ENCODE data around the gene NCOA5. TPM values are rescaled to one million over a fixed set of nuclear protein-coding genes. Genes with fewer than 3 reads are reported as not detected.
A peak's percentile ranks its signal among the peaks of the same experiment; 100 is the strongest.

Gene NCOA5
- total RNA-seq (2014; rRNA removed; shearing (Covaris generic)), result 22.8 and 24.6 TPM in 2 replicates
- polyA plus RNA-seq (2016; fragmentation: Nextera tagmentation; extraction: Ambion mirVana), result 8.4 and 10.1 TPM in 2 replicates
- long read RNA-seq, partial matches to known transcripts, result 0 of 4 reads
- long read RNA-seq, other reads (novel, unspliced or antisense), result 3 of 4 reads

DNA sequence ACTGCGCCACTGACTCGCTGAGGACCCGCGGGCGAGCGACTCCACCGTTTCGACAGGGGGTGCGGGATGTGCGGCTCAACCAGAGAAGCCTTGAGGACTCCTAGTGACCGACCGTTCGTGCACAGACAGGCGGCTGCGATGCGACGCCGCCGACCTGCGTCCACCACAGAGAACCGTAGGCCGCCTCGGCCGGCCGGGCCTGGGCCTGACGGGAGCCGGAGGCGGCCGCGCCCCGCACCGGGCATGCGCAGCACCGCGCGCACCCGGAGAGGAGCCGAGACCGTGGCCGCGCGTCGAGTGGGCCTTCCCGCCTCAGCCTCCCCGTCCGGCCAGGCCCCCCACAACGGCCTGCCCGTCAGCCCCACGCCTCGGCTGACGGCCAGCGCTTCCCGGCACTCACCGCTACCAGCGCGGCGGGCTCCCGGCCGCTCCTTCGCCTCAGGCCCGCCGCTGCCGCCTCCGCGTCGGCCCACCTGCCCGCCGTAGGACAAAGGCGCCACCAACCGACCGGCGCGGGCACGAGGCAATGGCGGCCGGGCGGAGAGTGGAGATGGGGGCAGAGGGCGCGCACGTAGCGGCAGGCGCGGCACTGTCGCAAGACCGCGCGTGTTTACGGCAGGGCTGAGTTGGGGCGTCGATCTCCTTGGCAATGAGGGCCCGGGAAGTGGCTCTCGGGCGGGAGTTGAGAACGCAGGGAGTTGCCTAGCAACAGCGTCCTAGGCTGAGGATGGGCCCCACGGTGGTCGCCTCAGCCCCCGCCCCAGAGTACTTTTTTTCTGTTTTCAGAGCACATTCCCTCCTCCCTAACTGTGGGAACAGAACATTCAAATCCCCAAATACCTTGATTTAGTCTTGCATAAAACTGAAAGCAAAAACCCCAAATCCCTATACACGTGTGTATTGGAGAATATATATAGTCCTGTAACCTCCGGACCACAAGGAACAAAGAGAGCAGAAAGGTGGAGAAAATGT lies at the start of gene NCOA5:
Gene NCOA5, minus strand, starts transcription at position 546 of the 972 bp plus-strand sequence. CDS start 10,538 bp downstream, outside the sequence.
- Mint-ChIP-seq H3K4me3 (peak within 1 kb of the TSS; percentile 93), H3K9me3 (peaks cover 8% of the 10 kb centered on the region; the same call in 2 of the 3 replicates), H3K36me3 (ENCODE audit: low read depth) (peaks cover 2% of the 10 kb centered on the region; the same call in 1 of the 3 replicates), H3K27me3 (ENCODE audit: insufficient read depth, low read depth, poor library complexity) (no peaks in the 10 kb centered on the region), H3K27ac (peak within 1 kb of the TSS; percentile 95), H3K4me1 (peaks cover 28% of the 10 kb centered on the region)
- Histone ChIP-seq H3K4me2 (peak within 1 kb of the TSS; percentile 99), H3F3A (replicated peaks; ENCODE audit: low read depth) (0 out of 2 replicates have a peak, but pooled peaks cover 3% of the 10 kb centered on the region), H4K20me1 (replicated peaks; ENCODE audit: insufficient read depth) (peaks cover 39% of the 10 kb centered on the region), H3K27me3 (ENCODE audit: insufficient read depth) (peaks cover 12% of the 10 kb centered on the region), H3K79me2 (replicated peaks; ENCODE audit: insufficient read depth) (peaks cover 45% of the 10 kb centered on the region), H3K9me2 (ENCODE audit: insufficient read depth) (peaks cover 4% of the 10 kb centered on the region; the same call in 1 of the 2 replicates), H3K36me3 (ENCODE audit: insufficient read depth) (no peaks in the 10 kb centered on the region), H3K4me1 (ENCODE audit: insufficient read depth) (peaks cover 15% of the 10 kb centered on the region), H2AFZ (no peak within 1 kb of the TSS), H3K4me3 (peak within 1 kb of the TSS; percentile 91), H3K27ac (ENCODE audit: low read depth) (peak within 1 kb of the TSS; percentile 94; the same call in 1 of the 2 replicates)
- DNase-seq (ENCODE audit: low spot score), result peak; percentile 97
- TF ChIP-seq JUNB (IDR thresholded peaks at IDR 0.05; ENCODE audit: unreplicated experiment) (no peak), NANOG (IDR thresholded peaks at IDR 0.05; ENCODE audit: borderline replicate concordance) (no peak), POLR2AphosphoS5 (IDR thresholded peaks at IDR 0.05; ENCODE audit: low read depth) (peak; percentile 94), ZNF114 (CRISPR knock-in tag; IDR thresholded peaks at IDR 0.05) (no peak), CREB1 (CRISPR knock-in tag; IDR thresholded peaks at IDR 0.05; ENCODE audit: low read depth) (peak; percentile 57), REST (IDR thresholded peaks at IDR 0.05; ENCODE audit: unreplicated experiment) (peak; percentile 37)
- TF ChIP-seq, protein P1, sequence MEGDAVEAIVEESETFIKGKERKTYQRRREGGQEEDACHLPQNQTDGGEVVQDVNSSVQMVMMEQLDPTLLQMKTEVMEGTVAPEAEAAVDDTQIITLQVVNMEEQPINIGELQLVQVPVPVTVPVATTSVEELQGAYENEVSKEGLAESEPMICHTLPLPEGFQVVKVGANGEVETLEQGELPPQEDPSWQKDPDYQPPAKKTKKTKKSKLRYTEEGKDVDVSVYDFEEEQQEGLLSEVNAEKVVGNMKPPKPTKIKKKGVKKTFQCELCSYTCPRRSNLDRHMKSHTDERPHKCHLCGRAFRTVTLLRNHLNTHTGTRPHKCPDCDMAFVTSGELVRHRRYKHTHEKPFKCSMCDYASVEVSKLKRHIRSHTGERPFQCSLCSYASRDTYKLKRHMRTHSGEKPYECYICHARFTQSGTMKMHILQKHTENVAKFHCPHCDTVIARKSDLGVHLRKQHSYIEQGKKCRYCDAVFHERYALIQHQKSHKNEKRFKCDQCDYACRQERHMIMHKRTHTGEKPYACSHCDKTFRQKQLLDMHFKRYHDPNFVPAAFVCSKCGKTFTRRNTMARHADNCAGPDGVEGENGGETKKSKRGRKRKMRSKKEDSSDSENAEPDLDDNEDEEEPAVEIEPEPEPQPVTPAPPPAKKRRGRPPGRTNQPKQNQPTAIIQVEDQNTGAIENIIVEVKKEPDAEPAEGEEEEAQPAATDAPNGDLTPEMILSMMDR (conservative IDR thresholded peaks at IDR 0.05; ENCODE audit: low read depth in 2 of 2), result peak in 1 of 2 experiments; percentile 71; a peak in 2 of 4 replicates
- TF ChIP-seq, protein P2, sequence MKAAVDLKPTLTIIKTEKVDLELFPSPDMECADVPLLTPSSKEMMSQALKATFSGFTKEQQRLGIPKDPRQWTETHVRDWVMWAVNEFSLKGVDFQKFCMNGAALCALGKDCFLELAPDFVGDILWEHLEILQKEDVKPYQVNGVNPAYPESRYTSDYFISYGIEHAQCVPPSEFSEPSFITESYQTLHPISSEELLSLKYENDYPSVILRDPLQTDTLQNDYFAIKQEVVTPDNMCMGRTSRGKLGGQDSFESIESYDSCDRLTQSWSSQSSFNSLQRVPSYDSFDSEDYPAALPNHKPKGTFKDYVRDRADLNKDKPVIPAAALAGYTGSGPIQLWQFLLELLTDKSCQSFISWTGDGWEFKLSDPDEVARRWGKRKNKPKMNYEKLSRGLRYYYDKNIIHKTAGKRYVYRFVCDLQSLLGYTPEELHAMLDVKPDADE (IDR thresholded peaks at IDR 0.05), result no peak; the same call in 1 of the 2 replicates
- ATAC-seq, result peak; percentile 89
